Measurements from ENCODE around the gene OR2J2.
"Not testable (repeated sequence)": the region's sequence is repeated elsewhere in the genome, so short reads cannot be mapped to it uniquely, and the experiment has no call there.

The OR2J2 gene

GRCh38 chr6:29147074-29147473, 23.6 kb upstream of the OR2J2 start:
- no peak for DNase-seq (ENCODE audit: low spot score)
- no peak for TF ChIP-seq CTCF (IDR thresholded peaks at IDR 0.05; ENCODE audit: extremely low read depth, missing control alignments)

- DNase-seq (ENCODE audit: low spot score) = not testable (repeated sequence)
These were observed 21.3 kb upstream of the OR2J2 start for GRCh38 chr6:29149444-29149843.

- no peak for DNase-seq (ENCODE audit: low spot score)
- TF ChIP-seq CTCF (IDR thresholded peaks at IDR 0.05; ENCODE audit: extremely low read depth, missing control alignments) = no peak
These were observed 17.6 kb upstream of the OR2J2 start for GRCh38 chr6:29153083-29153482.

- DNase-seq (ENCODE audit: low spot score) = not testable (repeated sequence)
These were observed 15.5 kb upstream of the OR2J2 start for GRCh38 chr6:29155182-29155581.

- not testable (repeated sequence) for DNase-seq (ENCODE audit: low spot score)
These were observed 10.8 kb upstream of the OR2J2 start for GRCh38 chr6:29159922-29160321.

GRCh38 chr6:29165571-29165970, 5.1 kb upstream of the OR2J2 start:
- not testable (repeated sequence) for DNase-seq (ENCODE audit: low spot score)

- TF ChIP-seq CTCF (IDR thresholded peaks at IDR 0.05; ENCODE audit: extremely low read depth, missing control alignments) = no peak
- no peak for DNase-seq (ENCODE audit: low spot score)
These were observed 1.0 kb downstream of the OR2J2 start for GRCh38 chr6:29171736-29172135.

- no peak for TF ChIP-seq CTCF (IDR thresholded peaks at IDR 0.05; ENCODE audit: extremely low read depth, missing control alignments)
- no peak for DNase-seq (ENCODE audit: low spot score)
These were observed 12.9 kb downstream of the OR2J2 start for GRCh38 chr6:29183594-29183993.

- not testable (repeated sequence) for DNase-seq (ENCODE audit: low spot score)
These were observed 18.0 kb downstream of the OR2J2 start for GRCh38 chr6:29188659-29189058.

GRCh38 chr6:29200767-29201662, 30.3 kb downstream of the OR2J2 start:
- no peak for DNase-seq (ENCODE audit: low spot score)
- no peak for TF ChIP-seq CTCF (IDR thresholded peaks at IDR 0.05; ENCODE audit: extremely low read depth, missing control alignments)

All from GM20000 (cell line).